ENCODE measurements around the gene RARS2. TPM values are rescaled to one million over a fixed set of nuclear protein-coding genes. Genes with fewer than 3 reads are reported as not detected.
"Not testable (repeated sequence)": the region's sequence is repeated elsewhere in the genome, so short reads cannot be mapped to it uniquely, and the experiment has no call there.

Gene RARS2
- polyA plus RNA-seq, 4 donors, result 52.3 to 63.9 (median 61.5) TPM

DNA sequence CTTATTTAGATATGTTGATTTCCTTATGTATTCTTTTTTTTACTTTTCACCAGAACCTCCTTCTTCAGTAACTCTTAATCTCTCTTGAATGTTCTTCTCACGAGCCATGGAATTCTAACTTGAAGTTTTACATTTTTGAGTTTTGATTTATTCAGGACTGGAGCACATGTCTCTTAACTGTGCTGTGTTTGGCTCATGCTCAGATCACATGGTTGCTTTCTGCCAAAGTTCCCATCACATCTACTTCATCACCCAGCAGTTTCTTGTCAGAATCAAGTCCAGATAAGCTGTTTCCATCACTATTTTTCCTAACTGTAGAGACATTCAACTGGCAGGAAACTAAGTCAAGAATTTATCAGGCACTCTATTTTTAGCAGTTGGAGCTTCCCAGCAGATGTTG lies 85.3 kb downstream of the RARS2 start:
- DNase-seq (ENCODE audit: low read depth in 4 of 4, low spot score in 3 of 4), result peak in 1 of 4 donors; percentile 5

DNA sequence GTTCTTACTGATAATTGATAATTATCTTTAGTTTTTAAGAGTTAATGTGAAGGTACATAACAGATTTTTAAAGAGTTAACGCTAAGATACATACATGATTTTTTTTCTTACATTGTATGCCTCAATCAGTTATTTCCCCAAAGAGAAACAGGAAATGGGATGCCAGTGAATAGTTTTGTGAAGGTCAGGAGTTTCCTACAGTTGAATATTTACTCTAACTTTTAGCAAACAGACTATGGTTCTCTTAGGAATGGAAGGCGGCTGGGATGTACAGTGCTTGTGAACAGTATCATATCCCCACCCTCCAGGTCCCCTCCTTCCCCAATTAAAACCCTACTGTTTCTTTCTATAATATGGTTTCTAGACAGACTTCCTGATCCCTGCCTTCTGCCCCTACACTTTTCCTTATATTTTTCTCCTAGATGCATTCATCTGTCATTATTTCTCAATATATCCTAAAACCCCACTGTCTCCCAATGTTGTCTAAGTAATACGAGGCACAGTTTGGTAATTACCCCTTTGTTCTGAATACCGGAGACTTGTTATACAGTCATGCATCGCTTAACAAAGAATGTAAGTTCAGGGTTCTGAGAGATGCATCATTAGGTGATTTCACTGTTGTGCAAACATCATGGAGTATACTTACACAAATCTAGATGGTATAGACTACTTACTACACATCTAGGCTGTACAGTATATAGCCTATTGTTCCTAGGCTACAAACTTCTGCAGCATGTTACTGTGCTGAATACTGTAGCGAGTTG lies 87.8 kb downstream of the RARS2 start:
- DNase-seq (ENCODE audit: low read depth in 4 of 4, low spot score in 3 of 4), result no peak

DNA sequence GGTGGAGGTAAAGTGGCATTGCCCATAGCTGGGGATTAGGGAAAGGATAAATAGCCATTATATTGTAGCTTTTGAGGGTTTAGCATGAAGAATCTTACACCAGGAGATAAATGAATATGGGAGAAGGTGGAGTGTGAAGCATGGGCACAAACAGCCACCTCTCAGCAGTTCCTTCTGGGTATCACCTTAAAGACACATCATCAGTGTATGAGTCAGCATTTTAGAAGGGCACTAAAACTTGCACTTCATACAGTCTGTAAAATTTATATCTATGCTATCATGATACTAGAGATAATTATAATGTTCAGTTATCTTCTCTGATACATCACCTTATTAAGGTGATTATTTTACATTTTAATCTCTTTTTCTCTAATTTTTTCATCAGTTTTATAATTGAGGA lies 91.7 kb downstream of the RARS2 start:
- no peak for DNase-seq (ENCODE audit: low read depth in 4 of 4, low spot score in 3 of 4)

DNA sequence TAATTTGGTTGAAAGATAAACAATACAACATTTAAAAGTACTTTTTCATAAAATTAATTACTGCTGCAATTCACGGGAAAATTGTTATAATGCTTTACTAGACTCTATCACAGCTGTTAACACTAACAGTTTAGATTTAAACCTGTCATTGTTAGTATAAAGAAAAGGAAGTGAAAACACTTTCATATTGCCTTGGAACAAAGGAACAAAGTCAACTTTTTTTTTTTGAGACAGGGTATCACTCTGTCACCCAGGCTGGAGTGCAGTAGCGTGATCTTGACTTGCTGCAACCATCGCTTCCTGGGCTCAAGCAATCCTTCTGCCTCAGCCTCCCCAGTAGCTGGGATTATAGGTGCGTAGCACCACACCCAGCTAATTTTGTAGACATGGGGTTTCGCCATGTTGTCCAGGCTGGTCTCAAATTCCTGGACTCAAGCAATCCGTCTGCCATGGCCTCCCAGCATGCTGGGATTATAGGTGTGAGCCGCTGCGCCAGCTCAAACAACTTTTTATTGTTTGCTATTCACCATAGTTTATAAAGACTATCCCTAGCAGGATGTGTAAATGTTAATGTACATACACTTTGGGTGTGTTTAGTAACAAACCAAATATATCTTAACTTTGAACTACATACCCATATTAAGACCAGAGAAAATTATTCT lies 94.9 kb downstream of the RARS2 start:
- no peak for DNase-seq (ENCODE audit: low read depth in 4 of 4, low spot score in 3 of 4)

DNA sequence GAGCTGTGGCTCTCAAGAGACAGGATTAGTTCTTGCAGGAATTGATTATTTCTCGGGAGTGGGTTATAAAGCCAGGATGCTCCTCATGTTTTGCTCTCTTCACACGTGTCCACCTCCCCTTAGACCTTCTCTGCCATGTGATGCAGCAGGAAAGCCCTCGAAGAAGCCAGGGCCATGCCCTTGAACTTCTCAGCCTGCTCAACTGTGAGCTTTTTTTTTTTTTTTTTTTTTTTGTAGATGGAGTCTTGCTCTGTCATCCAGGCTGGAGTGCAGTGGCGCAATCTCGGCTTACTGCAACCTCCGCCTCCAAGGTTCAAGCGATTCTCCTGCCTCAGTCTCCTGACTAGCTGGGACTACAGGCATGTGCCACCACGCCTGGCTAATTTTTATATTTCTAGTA lies 100.5 kb downstream of the RARS2 start:
- DNase-seq (ENCODE audit: low read depth in 4 of 4, low spot score in 3 of 4), result not testable (repeated sequence)

DNA sequence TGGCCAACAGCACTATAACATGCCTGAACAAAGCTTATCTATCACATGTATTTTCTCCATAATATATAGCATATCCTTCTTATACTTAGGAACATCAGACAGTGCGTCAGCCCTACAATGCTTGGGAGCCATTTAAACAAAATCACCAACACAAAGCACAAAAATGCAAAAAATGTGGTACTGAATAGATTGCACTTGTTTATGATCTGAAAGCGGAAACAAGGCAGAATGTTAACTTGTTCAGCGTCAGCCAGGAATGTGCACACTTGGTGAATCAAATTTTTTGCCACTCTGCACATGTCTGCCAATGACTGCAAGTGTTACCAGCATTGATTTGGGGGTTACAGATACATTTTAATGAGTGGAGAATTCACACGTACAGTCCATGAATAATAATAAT lies 102.2 kb downstream of the RARS2 start:
- DNase-seq (ENCODE audit: low read depth in 4 of 4, low spot score in 3 of 4), result no peak

DNA sequence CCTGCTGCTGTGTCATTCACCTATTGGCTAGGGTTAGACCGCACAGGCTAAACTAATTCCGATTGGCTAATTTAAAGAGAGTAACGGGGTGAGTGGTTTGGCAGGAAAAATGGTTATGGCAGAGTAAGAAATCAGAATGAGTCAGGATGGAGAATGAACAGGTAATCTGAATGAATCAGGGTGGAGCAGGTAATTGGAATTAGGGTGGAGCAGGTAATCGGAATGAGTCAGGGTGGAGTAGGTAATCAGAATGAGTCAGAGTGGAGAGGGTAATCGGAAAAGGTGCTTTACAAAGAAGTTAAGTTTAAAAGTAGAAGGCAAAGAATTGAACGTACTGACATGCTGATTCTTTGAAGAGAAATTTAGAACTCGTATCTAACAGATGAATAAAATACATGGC lies 105.3 kb downstream of the RARS2 start:
- no peak for DNase-seq (ENCODE audit: low read depth in 4 of 4, low spot score in 3 of 4)

DNA sequence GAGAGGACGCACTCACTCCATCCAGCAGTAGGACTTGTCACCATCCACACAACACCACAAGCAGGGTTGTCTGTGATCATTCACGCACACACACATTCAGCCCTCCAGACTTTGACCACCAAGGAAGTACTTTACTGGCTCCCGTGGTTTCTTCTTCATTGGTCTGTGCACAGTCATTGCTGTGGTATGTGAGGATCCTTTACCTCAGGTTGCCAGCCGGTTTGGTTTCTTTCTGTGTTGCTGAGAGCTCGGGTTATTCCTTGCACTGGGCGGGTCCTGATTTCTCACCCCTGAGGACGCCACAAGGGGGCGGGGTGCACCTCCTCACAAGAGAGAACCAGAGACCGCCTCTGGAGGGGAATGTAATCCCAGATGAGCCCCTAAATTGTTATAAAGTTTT lies 105.9 kb downstream of the RARS2 start:
- no peak for DNase-seq (ENCODE audit: low read depth in 4 of 4, low spot score in 3 of 4)

DNA sequence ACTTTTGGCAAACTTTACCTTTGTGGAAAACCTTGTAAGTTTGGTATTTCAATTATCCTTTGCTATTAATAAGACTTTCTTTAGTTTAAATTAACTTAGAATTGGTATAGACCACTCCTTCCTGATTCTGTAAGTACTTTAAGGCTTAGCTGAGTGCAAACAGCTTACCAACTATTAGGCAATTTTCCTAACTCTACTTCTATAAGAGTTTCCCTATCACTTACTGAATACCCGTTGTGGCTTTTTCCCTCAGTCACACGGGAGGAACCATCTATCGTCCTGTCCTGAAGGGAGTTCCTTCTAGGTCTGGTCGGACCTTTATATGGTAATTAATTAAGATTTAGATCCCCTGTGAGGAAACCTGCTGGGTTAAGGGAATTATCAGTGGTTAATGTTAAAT lies 107.4 kb downstream of the RARS2 start:
- DNase-seq (ENCODE audit: low read depth in 4 of 4, low spot score in 3 of 4), result no peak

DNA sequence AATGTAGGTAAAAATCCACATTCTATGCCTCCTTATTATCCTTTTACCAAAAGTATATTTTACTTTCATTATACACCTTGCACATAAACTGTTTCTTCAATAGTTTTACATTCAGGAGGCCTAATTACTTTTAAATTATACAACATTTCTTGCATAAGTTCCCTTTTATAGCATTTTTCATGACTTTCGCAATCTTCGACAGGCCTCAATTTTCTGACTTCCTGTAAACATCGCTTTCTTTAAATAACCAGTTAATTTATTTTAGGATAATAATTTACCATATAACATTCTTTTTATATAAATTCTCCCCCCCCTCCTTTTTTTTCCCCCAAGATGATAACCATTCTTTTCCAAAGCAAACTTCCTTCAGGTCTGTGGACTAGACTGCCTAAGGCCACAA lies 107.9 kb downstream of the RARS2 start:
- DNase-seq (ENCODE audit: low read depth in 4 of 4, low spot score in 3 of 4), result no peak

DNA sequence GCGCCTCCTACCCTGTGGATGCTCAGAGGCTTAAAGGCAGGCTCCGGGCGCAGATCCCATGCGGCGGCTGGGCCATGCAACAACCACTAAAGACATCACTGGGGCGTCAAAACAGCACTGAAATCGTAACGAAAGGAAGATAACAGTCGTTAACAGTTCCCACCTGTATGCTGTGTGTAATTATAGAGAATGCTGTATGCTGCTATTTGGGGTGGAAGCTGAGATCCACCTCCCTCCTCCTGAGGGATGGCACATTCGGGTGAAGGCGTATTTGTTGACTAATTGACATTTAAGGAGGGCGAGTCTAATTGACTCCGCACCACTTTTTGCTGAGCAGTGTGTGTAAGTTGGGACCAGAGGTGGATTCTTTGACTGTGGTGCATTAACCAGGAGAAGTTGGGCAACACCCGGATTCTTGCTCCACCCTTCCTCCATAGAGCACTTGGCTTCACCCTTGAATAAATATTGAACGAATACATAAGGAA lies 116.3 kb downstream of the RARS2 start:
- DNase-seq (ENCODE audit: low read depth in 4 of 4, low spot score in 3 of 4), result peak; percentile 14 to 31 (median 20)

DNA sequence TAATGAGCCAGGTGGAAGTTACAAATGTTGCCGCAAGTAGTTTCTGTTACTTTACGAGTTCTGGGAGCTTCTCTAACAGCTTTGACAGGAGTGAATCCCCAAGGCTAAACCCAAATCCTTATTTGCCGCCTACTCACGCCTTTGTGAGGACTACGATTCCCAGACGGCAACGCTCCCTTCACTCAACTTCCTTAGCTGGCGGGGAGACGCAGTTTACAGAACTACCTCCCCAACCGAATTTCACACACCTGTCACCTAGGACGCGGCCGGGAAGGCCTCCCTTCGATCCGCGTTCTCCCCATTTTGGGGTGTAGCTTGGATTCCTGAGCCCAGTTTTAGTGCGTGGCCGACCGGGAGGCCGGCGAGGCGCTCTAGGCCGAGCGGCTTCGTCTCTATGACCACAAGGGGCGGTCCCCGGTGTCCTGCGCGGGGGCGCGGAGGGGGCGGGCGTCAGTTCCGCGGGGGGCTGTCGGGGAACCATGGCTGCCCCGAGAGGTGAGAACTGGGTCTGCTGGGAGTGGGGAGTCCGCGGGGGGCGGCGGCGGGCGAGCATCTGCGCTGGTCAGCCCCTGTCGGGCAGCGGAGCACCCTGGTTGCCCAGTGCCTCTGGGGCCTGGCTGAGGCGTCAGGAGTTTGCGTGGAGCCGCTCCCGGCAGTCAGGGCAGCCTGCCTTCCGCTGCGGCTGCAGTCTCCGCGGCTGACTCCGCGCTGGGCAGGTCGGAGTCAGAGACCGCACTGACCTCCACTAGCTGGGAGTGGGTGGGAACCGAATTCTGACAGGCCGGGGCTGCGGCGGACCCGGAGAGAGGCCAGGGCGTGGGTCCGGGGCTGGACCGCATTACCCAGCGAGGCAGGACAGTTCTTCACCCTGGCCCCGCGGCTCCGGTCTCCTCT lies 117.0 kb downstream of the RARS2 start, which contains the start of gene SLC35A1:
TSS of gene SLC35A1 (plus strand) at position 450 of the 894 bp plus-strand sequence. CDS start at position 480, 30 bp downstream.
- peak; percentile 73 to 83 (median 78) for DNase-seq (ENCODE audit: low read depth in 4 of 4, low spot score in 3 of 4)

DNA sequence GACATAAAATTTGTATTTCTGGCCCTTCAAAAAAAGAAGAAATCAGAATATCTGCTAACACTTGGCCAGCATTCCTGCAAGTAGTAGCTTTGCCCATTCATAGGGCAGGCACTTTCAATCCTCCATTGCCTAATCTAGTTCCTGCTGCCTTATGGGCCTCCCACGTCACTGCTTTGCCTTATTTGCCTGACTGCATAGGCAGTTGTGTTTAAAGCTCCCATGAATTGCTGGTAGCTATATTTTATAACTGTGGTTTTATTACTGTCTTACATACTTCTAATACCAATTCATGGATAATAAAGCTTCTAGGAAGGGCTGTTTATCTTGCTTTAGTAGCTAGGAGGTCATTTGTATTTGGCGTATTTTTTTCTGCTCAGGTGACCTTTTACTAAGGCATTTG lies 124.7 kb downstream of the RARS2 start:
- no peak for DNase-seq (ENCODE audit: low read depth in 4 of 4, low spot score in 3 of 4)

Other genes with a start within 250 kb of the RARS2 start
- gene C6orf163, start 245.2 kb downstream of the RARS2 start, polyA plus RNA-seq (ENCODE audit: insufficient read length in 4 of 4), result 1 to 10 TPM; 2.0 to 3.3 (median 2.7) TPM
- 1 to 10 TPM; 2.4 to 4.8 (median 3.2) TPM for gene CFAP206, start 182.0 kb downstream of the RARS2 start, polyA plus RNA-seq (ENCODE audit: insufficient read length in 4 of 4)
- 10 to 100 TPM; 44.8 to 53.7 (median 49.5) TPM for gene SLC35A1, start 117.0 kb downstream of the RARS2 start, polyA plus RNA-seq (ENCODE audit: insufficient read length in 4 of 4)
- 10 to 100 TPM; 37.7 to 45.4 (median 42.3) TPM for gene ORC3, start 148 bp upstream of the RARS2 start, polyA plus RNA-seq (ENCODE audit: insufficient read length in 4 of 4)
- 10 to 100 TPM; 62.9 to 74.4 (median 71.1) TPM for gene AKIRIN2, start 112.2 kb upstream of the RARS2 start, polyA plus RNA-seq (ENCODE audit: insufficient read length in 4 of 4)